Measurements from ENCODE around the gene RCC1. TPM values are rescaled to one million over a fixed set of nuclear protein-coding genes. Genes with fewer than 3 reads are reported as not detected.
"Not testable (repeated sequence)": the region's sequence is repeated elsewhere in the genome, so short reads cannot be mapped to it uniquely, and the experiment has no call there.

Gene RCC1
- total RNA-seq, 1 experiment from 2014 or later = 61.2 TPM

DNA sequence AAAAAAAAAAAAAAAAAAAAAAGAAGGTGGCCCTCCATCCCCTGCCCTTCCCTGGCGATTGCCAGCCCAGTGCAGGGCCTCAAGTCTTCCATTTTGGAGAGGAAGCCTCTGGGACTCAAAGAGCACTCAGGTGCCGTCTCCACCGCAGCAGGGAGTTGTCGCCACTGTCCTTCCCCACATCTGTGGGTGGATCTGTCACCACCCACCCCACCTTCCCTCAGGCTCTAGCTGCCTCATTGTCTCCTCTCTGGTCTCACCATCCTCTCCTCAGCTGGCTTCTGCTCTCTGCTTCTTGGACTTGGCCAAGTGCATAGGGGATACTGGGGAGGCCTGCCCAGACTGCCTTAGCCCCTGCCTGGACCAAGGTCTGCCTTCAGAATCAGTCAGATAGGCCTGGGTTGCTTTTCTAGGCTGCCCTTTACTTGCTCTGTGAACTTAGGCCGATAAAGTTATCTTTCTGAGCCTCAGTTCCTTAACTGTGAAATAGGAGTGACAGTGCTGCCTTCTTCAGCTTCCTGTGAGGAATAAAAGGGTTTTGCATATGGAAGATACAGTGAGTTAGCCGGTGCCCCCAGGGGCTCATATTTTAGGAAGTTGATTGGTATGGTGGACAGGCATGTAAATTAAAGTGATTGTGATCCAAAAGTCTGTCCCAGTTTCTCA, 15.8 kb downstream of the RCC1 start:
- peaks cover 4% of the 10 kb centered on the region; the same call in 1 of the 2 replicates for H3K36me3 ChIP-seq (ENCODE audit: control insufficient read depth, insufficient read depth, low read length)
- POLR2A ChIA-PET = interaction anchor here (0.7 kb wide), 1 partner anchor 21 kb away, joined by 3 read pairs; no protein-coding TSS in a partner anchor
- H3K27me3 ChIP-seq (ENCODE audit: control insufficient read depth, insufficient read depth, low read length) = no peaks in the 10 kb centered on the region
- no peak overlapping the region for H3K4me3 ChIP-seq (ENCODE audit: low read depth in 2 of 2, low read length in 2 of 2)
- in situ Hi-C loops (cut with HindIII; ENCODE audit: low pct_unique_long_range_greater_than_20kb, low sequenced_read_pairs) = no loop called here
- CTCF ChIA-PET = no interaction called here
- DNase-seq (ENCODE audit: low read depth, low spot score) (no peak), ATAC-seq (no peak)
- H3K9me3 ChIP-seq (ENCODE audit: control insufficient read depth, insufficient read depth, low read depth, low read length) = no peaks in the 10 kb centered on the region
- TF ChIP-seq, protein P1, sequence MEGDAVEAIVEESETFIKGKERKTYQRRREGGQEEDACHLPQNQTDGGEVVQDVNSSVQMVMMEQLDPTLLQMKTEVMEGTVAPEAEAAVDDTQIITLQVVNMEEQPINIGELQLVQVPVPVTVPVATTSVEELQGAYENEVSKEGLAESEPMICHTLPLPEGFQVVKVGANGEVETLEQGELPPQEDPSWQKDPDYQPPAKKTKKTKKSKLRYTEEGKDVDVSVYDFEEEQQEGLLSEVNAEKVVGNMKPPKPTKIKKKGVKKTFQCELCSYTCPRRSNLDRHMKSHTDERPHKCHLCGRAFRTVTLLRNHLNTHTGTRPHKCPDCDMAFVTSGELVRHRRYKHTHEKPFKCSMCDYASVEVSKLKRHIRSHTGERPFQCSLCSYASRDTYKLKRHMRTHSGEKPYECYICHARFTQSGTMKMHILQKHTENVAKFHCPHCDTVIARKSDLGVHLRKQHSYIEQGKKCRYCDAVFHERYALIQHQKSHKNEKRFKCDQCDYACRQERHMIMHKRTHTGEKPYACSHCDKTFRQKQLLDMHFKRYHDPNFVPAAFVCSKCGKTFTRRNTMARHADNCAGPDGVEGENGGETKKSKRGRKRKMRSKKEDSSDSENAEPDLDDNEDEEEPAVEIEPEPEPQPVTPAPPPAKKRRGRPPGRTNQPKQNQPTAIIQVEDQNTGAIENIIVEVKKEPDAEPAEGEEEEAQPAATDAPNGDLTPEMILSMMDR (IDR thresholded peaks at IDR 0.05) = no peak
- TF ChIP-seq POLR2AphosphoS5 (IDR thresholded peaks at IDR 0.05; ENCODE audit: low read depth, low read length) = no peak
- TF ChIP-seq TCF7L2 (IDR thresholded peaks at IDR 0.05; ENCODE audit: low read depth, low read length) = no peak
- no peak for TF ChIP-seq SIN3A (IDR thresholded peaks at IDR 0.05; ENCODE audit: borderline replicate concordance, insufficient read depth, low read depth, low read length)
- TF ChIP-seq, protein P2, sequence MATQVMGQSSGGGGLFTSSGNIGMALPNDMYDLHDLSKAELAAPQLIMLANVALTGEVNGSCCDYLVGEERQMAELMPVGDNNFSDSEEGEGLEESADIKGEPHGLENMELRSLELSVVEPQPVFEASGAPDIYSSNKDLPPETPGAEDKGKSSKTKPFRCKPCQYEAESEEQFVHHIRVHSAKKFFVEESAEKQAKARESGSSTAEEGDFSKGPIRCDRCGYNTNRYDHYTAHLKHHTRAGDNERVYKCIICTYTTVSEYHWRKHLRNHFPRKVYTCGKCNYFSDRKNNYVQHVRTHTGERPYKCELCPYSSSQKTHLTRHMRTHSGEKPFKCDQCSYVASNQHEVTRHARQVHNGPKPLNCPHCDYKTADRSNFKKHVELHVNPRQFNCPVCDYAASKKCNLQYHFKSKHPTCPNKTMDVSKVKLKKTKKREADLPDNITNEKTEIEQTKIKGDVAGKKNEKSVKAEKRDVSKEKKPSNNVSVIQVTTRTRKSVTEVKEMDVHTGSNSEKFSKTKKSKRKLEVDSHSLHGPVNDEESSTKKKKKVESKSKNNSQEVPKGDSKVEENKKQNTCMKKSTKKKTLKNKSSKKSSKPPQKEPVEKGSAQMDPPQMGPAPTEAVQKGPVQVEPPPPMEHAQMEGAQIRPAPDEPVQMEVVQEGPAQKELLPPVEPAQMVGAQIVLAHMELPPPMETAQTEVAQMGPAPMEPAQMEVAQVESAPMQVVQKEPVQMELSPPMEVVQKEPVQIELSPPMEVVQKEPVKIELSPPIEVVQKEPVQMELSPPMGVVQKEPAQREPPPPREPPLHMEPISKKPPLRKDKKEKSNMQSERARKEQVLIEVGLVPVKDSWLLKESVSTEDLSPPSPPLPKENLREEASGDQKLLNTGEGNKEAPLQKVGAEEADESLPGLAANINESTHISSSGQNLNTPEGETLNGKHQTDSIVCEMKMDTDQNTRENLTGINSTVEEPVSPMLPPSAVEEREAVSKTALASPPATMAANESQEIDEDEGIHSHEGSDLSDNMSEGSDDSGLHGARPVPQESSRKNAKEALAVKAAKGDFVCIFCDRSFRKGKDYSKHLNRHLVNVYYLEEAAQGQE (IDR thresholded peaks at IDR 0.05; ENCODE audit: insufficient read depth in 1 of 2, low read depth in 2 of 2, low read length in 1 of 2) = no peak
- H3K27ac ChIP-seq (ENCODE audit: low read length) = no peak overlapping the region
- no TSS peak for BruUV-seq (replicated peaks)
- H3K4me1 ChIP-seq (ENCODE audit: control insufficient read depth, insufficient read depth, low read length) = peaks cover 11% of the 10 kb centered on the region
- intact Hi-C loops (cut with micrococcal nuclease; ENCODE audit: unreplicated experiment) = no loop called here

- H3K9me3 ChIP-seq (ENCODE audit: control insufficient read depth, insufficient read depth, low read depth, low read length); H3K36me3 ChIP-seq (ENCODE audit: control insufficient read depth, insufficient read depth, low read length); in situ Hi-C loops (cut with HindIII; ENCODE audit: low pct_unique_long_range_greater_than_20kb, low sequenced_read_pairs); DNase-seq (ENCODE audit: low read depth, low spot score); H3K27me3 ChIP-seq (ENCODE audit: control insufficient read depth, insufficient read depth, low read length); intact Hi-C loops (cut with micrococcal nuclease; ENCODE audit: unreplicated experiment); H3K4me3 ChIP-seq (ENCODE audit: low read depth in 2 of 2, low read length in 2 of 2); CTCF ChIA-PET; H3K27ac ChIP-seq (ENCODE audit: low read length); BruUV-seq (replicated peaks); ATAC-seq: not testable (repeated sequence)
- H3K4me1 ChIP-seq (ENCODE audit: control insufficient read depth, insufficient read depth, low read length) = peaks cover 11% of the 10 kb centered on the region
- POLR2A ChIA-PET = interaction anchor here (0.7 kb wide), 1 partner anchor 20 kb away, joined by 3 read pairs; no protein-coding TSS in a partner anchor
Observed at GRCh38 chr1:28522537-28522936, 16.7 kb downstream of the RCC1 start.

DNA sequence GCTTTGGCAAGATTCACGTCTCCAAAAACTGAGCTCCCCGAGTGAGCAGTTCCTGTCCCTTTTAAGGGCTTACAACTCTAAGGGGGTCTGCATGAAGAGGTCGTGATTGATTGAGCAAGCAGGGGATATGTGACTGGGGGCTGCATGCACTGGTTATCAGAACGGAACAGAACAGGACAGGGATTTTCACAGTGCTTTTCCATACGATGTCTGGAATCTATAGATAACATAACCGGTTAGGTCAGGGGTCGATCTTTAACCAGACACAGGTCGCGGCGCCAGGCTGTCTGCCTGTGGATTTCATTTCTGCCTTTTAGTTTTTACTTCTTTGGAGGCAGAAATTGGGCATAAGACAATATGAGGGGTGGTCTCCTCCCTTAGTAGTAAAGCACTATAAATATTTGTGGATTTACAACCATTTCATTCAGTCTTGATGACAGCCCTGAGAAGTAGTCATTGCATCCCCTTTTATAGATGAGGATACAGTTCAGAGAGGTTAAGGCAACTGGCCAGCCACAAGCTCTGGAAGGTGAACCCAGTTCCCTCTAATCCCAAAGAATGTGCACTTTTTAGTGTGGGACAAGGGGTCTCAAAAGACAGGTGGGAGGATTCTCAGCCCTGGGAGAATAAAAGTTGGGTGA, 19.3 kb downstream of the RCC1 start:
- BruUV-seq (replicated peaks); POLR2A ChIA-PET; intact Hi-C loops (cut with micrococcal nuclease; ENCODE audit: unreplicated experiment): not testable (repeated sequence)

More for the DNA sequence above, 19.3 kb downstream of the RCC1 start:
- in situ Hi-C loops (cut with HindIII; ENCODE audit: low pct_unique_long_range_greater_than_20kb, low sequenced_read_pairs); H3K9me3 ChIP-seq (ENCODE audit: control insufficient read depth, insufficient read depth, low read depth, low read length); H3K27ac ChIP-seq (ENCODE audit: low read length); DNase-seq (ENCODE audit: low read depth, low spot score); CTCF ChIA-PET; H3K4me3 ChIP-seq (ENCODE audit: low read depth in 2 of 2, low read length in 2 of 2); H3K4me1 ChIP-seq (ENCODE audit: control insufficient read depth, insufficient read depth, low read length); H3K27me3 ChIP-seq (ENCODE audit: control insufficient read depth, insufficient read depth, low read length); H3K36me3 ChIP-seq (ENCODE audit: control insufficient read depth, insufficient read depth, low read length); ATAC-seq: not testable (repeated sequence)

Measured in Panc1 (cell line).